Fibroblast of skin of back (primary cell): ENCODE data around the gene APLF.
"Not testable (repeated sequence)": the region's sequence is repeated elsewhere in the genome, so short reads cannot be mapped to it uniquely, and the experiment has no call there.

Experiments used
- DNase-seq: peaks from one replicate; pipeline ENCODE4 v3.0.0-alpha.2; 2013

Gene APLF

GRCh38 chr2:68476454-68476853 is 9.1 kb downstream of the APLF start:
- DNase-seq = no peak

- no peak for DNase-seq
Observed at GRCh38 chr2:68478688-68479087, 11.3 kb downstream of the APLF start.

GRCh38 chr2:68482296-68482820 is 15.0 kb downstream of the APLF start:
- no peak for DNase-seq

GRCh38 chr2:68483011-68483410 is 15.6 kb downstream of the APLF start:
- DNase-seq = no peak

GRCh38 chr2:68487773-68488355 is 20.5 kb downstream of the APLF start:
- DNase-seq = peak; percentile 33

GRCh38 chr2:68488605-68489004 is 21.2 kb downstream of the APLF start:
- DNase-seq = not testable (repeated sequence)

GRCh38 chr2:68489282-68489681 is 21.9 kb downstream of the APLF start:
- no peak for DNase-seq

GRCh38 chr2:68491582-68491981 is 24.2 kb downstream of the APLF start:
- no peak for DNase-seq

DNA sequence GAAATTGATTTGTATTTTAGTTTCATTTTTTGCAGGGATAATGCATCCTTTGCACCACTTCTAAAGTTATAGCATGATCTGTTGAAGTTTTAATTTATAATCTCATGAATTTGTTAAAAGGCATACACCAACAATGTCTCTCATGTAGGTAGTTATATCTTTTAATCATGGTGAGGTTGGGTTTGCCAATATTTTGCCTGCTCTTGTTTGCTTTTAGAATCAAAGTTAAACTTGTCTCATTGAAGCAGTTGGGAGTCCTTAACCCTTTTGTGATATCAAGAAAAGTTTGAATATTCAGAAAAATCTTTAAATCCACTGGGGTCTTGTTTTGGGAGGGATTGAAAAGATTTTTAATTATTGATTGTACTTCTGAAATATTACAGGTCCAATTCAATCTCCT is 31.7 kb downstream of the APLF start:
- no peak for DNase-seq

- no peak for DNase-seq
Observed at GRCh38 chr2:68500649-68501048, 33.3 kb downstream of the APLF start.

DNA sequence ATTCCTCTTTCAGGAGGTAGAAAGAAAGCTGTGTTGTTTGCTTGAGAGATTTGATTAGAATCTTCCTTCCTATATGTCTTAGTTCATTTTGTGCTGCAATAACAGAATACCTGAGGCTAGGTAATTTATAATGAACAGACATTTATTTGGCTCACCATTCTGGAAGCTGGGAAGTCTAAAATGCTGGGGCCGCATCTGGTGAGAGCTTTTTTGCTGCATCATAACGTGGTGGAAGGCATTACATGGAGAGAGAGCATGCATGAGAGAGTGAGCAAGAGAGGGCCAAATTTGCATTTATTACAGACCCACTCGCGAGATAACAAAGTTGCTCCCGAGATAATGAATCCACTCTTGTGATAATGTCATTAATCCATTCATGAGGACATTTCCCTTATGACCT is 34.4 kb downstream of the APLF start:
- DNase-seq = no peak

DNA sequence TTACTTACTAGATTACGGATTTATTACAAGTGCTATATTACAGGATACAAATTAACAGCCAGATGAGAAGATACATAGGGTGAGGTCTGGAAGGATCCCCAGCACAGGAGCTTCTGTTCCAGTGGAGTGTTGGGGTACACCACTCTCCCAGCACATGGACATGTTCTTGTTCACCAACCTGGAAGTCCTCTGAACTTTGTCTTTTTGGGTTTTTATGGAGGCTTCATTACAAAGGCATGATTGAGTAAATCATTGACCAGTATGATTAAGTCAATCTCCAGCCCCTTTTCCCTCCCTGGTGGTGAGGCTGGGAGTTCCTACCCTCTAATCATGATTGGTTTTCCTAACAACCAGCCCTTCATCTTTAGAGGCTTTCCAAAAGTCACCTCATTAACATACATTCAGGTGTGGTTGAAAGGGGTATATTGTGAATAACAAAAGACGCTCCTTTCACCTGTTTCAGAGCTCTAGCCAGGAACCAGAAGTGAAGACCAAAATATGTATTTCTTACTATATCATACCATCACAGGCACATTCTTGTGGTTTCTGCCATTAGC is 38.3 kb downstream of the APLF start:
- no peak for DNase-seq

DNA sequence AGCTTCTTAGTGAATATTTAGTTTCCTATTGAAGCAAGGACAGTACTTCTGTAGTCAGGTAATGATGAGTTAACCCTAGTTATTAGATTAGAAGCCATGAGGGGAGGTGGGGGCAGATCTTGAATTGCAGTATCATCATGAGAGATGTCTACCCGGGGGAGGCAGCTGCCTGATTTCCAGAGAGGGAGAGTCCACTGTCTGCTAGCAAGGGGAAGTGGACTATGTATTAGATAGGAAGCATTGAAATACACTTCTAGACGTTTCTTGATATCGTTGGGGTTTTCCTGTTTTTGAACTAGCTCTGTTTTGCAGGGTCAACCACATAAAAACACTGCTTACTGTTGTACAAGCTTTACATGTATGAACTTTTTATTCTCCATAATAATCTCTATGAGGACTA is 38.8 kb downstream of the APLF start:
- no peak for DNase-seq

- DNase-seq = no peak
Observed at GRCh38 chr2:68512326-68512725, 44.9 kb downstream of the APLF start.

GRCh38 chr2:68512966-68513365 is 45.6 kb downstream of the APLF start:
- DNase-seq = no peak

GRCh38 chr2:68514316-68514929 is 47.0 kb downstream of the APLF start:
- DNase-seq = no peak

- no peak for DNase-seq
Observed at GRCh38 chr2:68516051-68516955, 48.9 kb downstream of the APLF start.

GRCh38 chr2:68519236-68519635 is 51.9 kb downstream of the APLF start:
- DNase-seq = no peak

GRCh38 chr2:68521037-68521436 is 53.7 kb downstream of the APLF start:
- no peak for DNase-seq

GRCh38 chr2:68526943-68527342 is 59.6 kb downstream of the APLF start:
- DNase-seq = not testable (repeated sequence)

DNA sequence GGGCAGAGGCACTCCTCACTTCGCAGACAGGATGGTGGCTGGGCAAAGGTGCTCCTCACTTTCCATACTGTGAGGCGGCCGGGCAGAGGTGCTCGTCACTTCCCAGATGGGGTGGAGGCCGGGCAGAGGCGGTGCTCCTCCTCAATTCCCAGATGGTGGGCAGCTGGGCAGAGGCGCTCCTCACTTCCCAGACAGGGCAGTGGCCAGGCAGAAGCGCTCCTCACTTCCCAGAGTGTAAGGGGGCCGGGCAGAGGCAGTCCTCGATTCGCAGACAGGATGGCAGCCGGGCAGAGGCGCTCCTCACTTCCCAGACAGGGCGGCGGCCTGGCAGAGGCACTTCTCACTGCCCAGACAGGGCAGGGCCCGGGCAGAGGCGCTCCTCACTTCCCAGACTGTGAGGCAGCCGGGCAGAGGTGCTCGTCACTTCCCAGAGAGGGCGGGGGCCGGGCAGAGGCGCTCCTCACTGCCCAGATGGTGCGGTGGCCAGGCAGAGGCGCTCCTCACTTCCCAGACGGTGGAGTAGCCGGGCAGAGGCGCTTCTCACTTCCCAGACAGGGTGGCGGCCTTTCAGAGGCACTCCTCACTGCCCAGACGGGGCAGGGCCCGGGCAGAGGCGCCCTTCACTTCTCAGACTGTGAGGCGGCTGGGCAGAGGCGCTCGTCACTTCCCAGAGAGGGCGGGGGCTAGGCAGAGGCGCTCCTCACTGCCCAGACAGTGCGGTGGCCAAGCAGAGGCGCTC is 60.1 kb downstream of the APLF start:
- DNase-seq = not testable (repeated sequence)

- DNase-seq = not testable (repeated sequence)
Observed at GRCh38 chr2:68529156-68529555, 61.8 kb downstream of the APLF start.
